Measurements from ENCODE around the gene MYO7B. TPM values are rescaled to one million over a fixed set of nuclear protein-coding genes. Genes with fewer than 3 reads are reported as not detected.

The MYO7B gene
- total and polyA plus RNA-seq, 4 donors = 0.51 to 4.7 (median 1.9) TPM

DNA sequence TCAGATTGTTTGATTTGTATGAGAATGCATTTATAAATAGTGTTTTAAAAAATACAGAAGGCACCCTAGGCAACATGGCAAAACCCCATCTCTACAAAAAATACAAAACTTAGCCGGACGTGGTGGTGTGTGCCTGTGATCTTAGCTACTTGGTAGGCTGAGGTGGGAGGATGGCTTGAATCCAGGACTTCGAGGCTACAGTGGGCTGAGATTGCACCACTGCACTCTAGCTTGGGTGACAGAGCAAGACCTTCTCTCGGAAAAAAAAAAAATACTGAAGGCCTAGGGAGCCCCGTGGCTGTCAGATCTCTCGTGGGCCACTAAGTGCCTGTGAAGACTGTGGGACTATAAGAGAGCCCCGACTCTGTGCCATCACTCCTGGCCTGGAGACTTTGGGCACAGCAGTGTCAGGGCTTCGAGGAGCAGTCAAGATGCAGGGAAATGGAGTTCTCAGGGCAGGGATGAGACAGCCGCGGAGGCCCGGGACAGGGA lies 40.5 kb downstream of the MYO7B start:
- Histone ChIP-seq H3K27me3 (ENCODE audit: control insufficient read depth in 3 of 3, insufficient read depth in 3 of 3, low read length in 2 of 3) (no peaks in the 10 kb centered on the region), H3K9ac (ENCODE audit: insufficient read depth in 1 of 2, low read length in 2 of 2) (peak overlapping the region in 1 of 2 donors; percentile 13), H3K27ac (ENCODE audit: low read depth in 1 of 2, low read length in 1 of 2) (peak overlapping the region in 1 of 2 donors; percentile 24), H3K9me3 (ENCODE audit: control insufficient read depth in 4 of 4, insufficient read depth in 3 of 4, low read length in 3 of 4) (no peaks in the 10 kb centered on the region), H3K36me3 (ENCODE audit: control insufficient read depth in 4 of 4, insufficient read depth in 4 of 4, low read length in 4 of 4) (no peaks in the 10 kb centered on the region), H3K4me3 (no peak overlapping the region), H3K4me1 (ENCODE audit: control insufficient read depth in 5 of 5, insufficient read depth in 5 of 5, low read length in 5 of 5) (peaks cover 0 to 15% (median 0%) of the 10 kb centered on the region in 5 donors)
- TF ChIP-seq, protein P1, sequence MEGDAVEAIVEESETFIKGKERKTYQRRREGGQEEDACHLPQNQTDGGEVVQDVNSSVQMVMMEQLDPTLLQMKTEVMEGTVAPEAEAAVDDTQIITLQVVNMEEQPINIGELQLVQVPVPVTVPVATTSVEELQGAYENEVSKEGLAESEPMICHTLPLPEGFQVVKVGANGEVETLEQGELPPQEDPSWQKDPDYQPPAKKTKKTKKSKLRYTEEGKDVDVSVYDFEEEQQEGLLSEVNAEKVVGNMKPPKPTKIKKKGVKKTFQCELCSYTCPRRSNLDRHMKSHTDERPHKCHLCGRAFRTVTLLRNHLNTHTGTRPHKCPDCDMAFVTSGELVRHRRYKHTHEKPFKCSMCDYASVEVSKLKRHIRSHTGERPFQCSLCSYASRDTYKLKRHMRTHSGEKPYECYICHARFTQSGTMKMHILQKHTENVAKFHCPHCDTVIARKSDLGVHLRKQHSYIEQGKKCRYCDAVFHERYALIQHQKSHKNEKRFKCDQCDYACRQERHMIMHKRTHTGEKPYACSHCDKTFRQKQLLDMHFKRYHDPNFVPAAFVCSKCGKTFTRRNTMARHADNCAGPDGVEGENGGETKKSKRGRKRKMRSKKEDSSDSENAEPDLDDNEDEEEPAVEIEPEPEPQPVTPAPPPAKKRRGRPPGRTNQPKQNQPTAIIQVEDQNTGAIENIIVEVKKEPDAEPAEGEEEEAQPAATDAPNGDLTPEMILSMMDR (IDR thresholded peaks at IDR 0.05; ENCODE audit: control extremely low read depth, extremely low read depth) = no peak
- 62 to 75% methylated on average over 11 of the region's 11 CpGs for WGBS, 2 donors
- ATAC-seq (ENCODE audit: insufficient read depth, low FRiP score) (no peak), DNase-seq (peak in 1 of 3 donors; percentile 28)

DNA sequence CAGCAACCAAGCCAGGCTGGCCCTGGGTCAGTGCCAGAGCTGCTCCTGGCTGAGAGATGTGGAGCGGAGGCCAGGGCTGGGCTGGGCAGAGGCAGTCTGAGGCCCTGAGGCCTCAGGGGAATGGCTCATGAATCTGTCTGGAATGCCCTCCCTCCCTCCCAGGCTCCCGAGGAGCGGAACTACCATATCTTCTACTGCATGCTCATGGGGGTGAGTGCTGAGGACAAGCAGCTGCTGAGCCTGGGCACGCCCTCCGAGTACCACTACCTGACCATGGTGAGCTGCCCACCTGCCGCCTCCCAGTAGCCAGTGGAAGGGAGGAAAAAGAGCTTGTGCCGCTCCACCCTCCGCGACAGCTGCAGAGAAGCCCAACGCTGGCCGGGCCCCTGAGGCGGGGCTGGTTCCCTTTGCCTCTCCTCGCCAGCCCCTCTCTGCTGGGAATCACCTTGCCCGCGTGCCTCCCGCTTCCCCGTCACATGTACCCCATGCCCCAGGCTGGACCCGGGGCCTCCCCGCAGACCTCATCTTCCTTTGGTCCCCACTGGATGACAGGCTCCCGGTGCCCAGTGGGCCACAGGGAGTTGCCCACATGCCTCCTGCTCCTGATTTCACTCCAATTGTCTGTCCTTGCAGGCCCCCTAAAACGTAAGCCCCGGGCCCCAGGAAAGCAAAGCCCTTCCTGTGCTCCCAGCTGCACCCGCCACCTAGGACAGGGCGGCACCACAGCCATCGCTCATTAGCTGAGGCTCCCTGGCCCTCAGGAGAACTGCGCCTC lies 41.1 kb downstream of the MYO7B start:
- H3K9me3 ChIP-seq (ENCODE audit: control insufficient read depth in 4 of 4, insufficient read depth in 3 of 4, low read length in 3 of 4) = no peaks in the 10 kb centered on the region
- no peaks in the 10 kb centered on the region for H3K27me3 ChIP-seq (ENCODE audit: control insufficient read depth in 3 of 3, insufficient read depth in 3 of 3, low read length in 2 of 3)
- H3K4me1 ChIP-seq (ENCODE audit: control insufficient read depth in 5 of 5, insufficient read depth in 5 of 5, low read length in 5 of 5) = peaks cover 0 to 15% (median 0%) of the 10 kb centered on the region in 5 donors
- TF ChIP-seq, protein P1 (IDR thresholded peaks at IDR 0.05; ENCODE audit: control extremely low read depth, extremely low read depth) = no peak
- no peaks in the 10 kb centered on the region for H3K36me3 ChIP-seq (ENCODE audit: control insufficient read depth in 4 of 4, insufficient read depth in 4 of 4, low read length in 4 of 4)
- H3K9ac ChIP-seq (ENCODE audit: insufficient read depth in 1 of 2, low read length in 2 of 2) = no peak overlapping the region
- H3K27ac ChIP-seq (ENCODE audit: low read depth in 1 of 2, low read length in 1 of 2) = no peak overlapping the region
- ATAC-seq (ENCODE audit: insufficient read depth, low FRiP score) (no peak), DNase-seq (peak; percentile 81 to 86 (median 84))
- H3K4me3 ChIP-seq = no peak overlapping the region
- WGBS, 2 donors = 87 to 93% methylated on average over 26 of the region's 26 CpGs

DNA sequence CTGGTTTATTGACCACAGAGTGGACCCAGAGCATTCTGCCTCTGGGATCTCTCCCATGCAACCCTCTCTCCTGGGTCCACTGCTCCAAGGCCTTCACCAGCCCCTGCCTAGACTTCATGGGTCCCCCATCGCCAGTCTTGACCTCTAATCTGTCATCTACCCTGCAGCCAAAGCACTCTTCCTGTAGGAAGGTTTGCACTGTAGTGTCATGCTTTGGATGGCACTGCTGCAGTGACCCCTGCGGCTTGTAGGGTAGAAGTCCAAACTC lies 41.7 kb downstream of the MYO7B start:
- Histone ChIP-seq H3K4me3 (no peak overlapping the region), H3K4me1 (ENCODE audit: control insufficient read depth in 5 of 5, insufficient read depth in 5 of 5, low read length in 5 of 5) (peaks cover 0 to 15% (median 0%) of the 10 kb centered on the region in 5 donors), H3K36me3 (ENCODE audit: control insufficient read depth in 4 of 4, insufficient read depth in 4 of 4, low read length in 4 of 4) (no peaks in the 10 kb centered on the region), H3K9me3 (ENCODE audit: control insufficient read depth in 4 of 4, insufficient read depth in 3 of 4, low read length in 3 of 4) (no peaks in the 10 kb centered on the region), H3K9ac (ENCODE audit: insufficient read depth in 1 of 2, low read length in 2 of 2) (no peak overlapping the region), H3K27me3 (ENCODE audit: control insufficient read depth in 3 of 3, insufficient read depth in 3 of 3, low read length in 2 of 3) (no peaks in the 10 kb centered on the region), H3K27ac (ENCODE audit: low read depth in 1 of 2, low read length in 1 of 2) (no peak overlapping the region)
- 91 to 100% methylated on average over 2 of the region's 2 CpGs for WGBS, 2 donors
- DNase-seq (no peak), ATAC-seq (ENCODE audit: insufficient read depth, low FRiP score) (no peak)
- TF ChIP-seq, protein P1 (IDR thresholded peaks at IDR 0.05; ENCODE audit: control extremely low read depth, extremely low read depth) = no peak
